Fibroblast of villous mesenchyme (primary cell): ENCODE data around the gene MRPL36. TPM values are rescaled to one million over a fixed set of nuclear protein-coding genes. Genes with fewer than 3 reads are reported as not detected.
A peak's percentile ranks its signal among the peaks of the same experiment; 100 is the strongest.

Experiments
- DNase-seq: peaks from one replicate; pipeline ENCODE4 v3.0.0-alpha.2; 2010; ENCODE audit warnings: low read depth
- H3K4me3 ChIP-seq: 2 replicates; pipeline ENCODE4 v1.5.1; 2011; ENCODE audit warnings: low read depth, mild to moderate bottlenecking, low read length
- total RNA-seq: library from RNA; depleted of rRNA; stranded (reverse); fragments of >200 nt; gene quantifications from 2 replicates; pipeline ENCODE4 v1.2.3, GENCODE V29; 2012
- TF ChIP-seq, protein P1 (sequence below): IDR thresholded peaks from 2 replicates; pipeline ENCODE4 v1.5.1; 2012; ENCODE audit warnings: low read depth, mild to moderate bottlenecking, low read length; ENCODE audit not compliant: insufficient read depth

Gene MRPL36
- total RNA-seq, 1 donor, result 49.7 TPM

- H3K4me3 ChIP-seq, result no peak overlapping the region
- TF ChIP-seq, protein P1, sequence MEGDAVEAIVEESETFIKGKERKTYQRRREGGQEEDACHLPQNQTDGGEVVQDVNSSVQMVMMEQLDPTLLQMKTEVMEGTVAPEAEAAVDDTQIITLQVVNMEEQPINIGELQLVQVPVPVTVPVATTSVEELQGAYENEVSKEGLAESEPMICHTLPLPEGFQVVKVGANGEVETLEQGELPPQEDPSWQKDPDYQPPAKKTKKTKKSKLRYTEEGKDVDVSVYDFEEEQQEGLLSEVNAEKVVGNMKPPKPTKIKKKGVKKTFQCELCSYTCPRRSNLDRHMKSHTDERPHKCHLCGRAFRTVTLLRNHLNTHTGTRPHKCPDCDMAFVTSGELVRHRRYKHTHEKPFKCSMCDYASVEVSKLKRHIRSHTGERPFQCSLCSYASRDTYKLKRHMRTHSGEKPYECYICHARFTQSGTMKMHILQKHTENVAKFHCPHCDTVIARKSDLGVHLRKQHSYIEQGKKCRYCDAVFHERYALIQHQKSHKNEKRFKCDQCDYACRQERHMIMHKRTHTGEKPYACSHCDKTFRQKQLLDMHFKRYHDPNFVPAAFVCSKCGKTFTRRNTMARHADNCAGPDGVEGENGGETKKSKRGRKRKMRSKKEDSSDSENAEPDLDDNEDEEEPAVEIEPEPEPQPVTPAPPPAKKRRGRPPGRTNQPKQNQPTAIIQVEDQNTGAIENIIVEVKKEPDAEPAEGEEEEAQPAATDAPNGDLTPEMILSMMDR, result no peak
- no peak for DNase-seq
Measured at GRCh38 chr5:1831677-1832313, 32.2 kb upstream of the MRPL36 start.

DNA sequence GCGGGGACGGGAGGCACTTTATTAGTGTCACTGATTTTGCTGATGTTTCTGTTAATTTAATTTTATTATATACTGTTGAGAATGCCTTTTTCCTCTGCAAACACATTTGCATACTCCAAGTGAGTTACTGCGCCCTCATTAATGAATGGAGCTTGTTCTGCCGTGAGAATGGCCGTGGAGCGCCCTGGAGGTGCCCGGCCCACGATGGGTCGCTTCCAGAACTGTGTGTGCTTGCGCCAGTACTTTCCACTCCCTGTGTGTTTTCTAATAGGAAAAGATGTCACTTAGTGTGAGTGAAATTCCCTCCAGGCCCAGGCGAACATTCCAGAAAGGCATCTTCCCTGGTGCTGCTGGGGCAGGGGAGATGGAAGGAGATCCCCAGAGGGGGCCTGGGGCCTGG lies 31.6 kb upstream of the MRPL36 start:
- TF ChIP-seq, protein P1, result no peak
- H3K4me3 ChIP-seq, result no peak overlapping the region
- DNase-seq, result no peak

- H3K4me3 ChIP-seq, result no peak overlapping the region
- TF ChIP-seq, protein P1, result no peak
- DNase-seq, result no peak
Measured at GRCh38 chr5:1830571-1831228, 31.1 kb upstream of the MRPL36 start.

DNA sequence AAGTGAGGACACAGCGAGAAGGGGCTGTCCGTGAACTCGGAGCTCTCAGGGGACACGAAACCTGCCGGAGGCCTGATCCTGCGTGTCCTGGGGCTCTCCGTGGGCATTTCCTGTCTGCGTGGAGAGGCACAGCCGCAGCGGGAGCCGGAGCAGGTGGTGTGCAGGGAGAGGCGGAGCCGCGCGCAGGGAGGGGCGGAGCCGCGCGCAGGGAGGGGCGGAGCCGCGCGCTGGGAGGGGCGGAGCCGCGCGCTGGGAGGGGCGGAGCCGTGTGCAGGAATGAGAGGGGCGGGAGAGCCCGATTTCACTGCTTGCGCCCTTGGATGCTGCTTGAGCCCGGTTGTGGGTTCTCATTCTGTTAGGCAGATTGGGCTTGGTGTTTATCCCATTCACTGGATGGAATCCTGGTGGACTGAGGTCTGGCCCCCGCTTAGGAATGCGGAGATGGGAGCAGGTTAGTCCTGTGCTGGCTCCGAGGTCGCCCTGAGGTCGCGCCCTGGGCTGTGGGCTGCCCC lies 28.3 kb upstream of the MRPL36 start:
- peak; percentile 16 for DNase-seq
- peak overlapping the region; percentile 38 for H3K4me3 ChIP-seq
- TF ChIP-seq, protein P1, result no peak

GRCh38 chr5:1827025-1827885 lies 27.6 kb upstream of the MRPL36 start:
- TF ChIP-seq, protein P1, result no peak
- H3K4me3 ChIP-seq, result peak overlapping the region; percentile 38
- DNase-seq, result no peak

DNA sequence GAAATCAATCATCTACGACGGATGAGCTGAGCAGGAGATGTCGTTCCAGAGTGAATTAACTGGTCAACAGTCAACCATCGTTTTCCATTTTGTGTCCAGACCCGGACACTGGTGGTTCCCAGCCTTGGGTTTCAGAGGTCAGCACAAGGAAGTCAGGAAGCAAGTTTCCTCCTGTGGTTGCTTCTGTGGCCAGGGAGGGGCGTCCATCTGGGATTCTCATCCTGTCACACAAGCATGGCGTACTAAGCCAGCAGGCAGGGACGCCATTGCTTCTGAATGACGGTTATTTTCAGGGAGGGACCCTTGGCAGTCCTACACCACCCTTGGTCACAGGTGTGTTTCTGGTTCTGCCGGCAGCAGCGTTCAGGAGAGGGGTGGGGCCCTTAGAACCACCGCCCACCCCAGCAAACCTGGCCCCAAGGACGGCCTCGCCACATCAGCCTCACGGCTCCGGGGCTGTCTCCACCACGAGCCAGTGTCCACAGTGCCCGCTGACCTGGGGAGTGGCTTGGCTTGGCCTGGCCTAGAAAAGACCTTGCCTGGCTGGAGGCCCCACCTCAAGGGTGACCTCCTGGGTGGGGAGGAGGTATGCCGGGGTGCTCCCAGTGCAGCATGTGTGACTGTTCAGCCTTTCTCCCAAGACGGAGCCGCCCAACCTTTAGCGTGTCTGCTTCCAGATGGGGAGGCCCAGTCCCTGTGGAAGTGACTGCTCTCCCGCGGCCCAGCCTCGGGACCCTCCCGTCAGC lies 26.8 kb upstream of the MRPL36 start:
- no peak for DNase-seq
- TF ChIP-seq, protein P1, result no peak
- no peak overlapping the region for H3K4me3 ChIP-seq
